ENCODE measurements around the gene PRSS33. TPM values are rescaled to one million over a fixed set of nuclear protein-coding genes. Genes with fewer than 3 reads are reported as not detected.

PRSS33 gene
- total RNA-seq, 6 experiments from 2014 or later, result not detected

- Mint-ChIP-seq H3K36me3 (ENCODE audit: low read depth) (no peaks in the 10 kb centered on the region), H3K9me3 (no peaks in the 10 kb centered on the region), H3K27ac (no peak overlapping the region), H3K4me3 (no peak overlapping the region), H3K27me3 (ENCODE audit: insufficient read depth) (peaks cover 15% of the 10 kb centered on the region), H3K4me1 (ENCODE audit: low read depth) (no peaks in the 10 kb centered on the region)
- no peak for DNase-seq
- TF ChIP-seq CTCF (IDR thresholded peaks at IDR 0.05), result no peak
Observed at GRCh38 chr16:2743007-2743810, 44.2 kb downstream of the PRSS33 start.

GRCh38 chr16:2742323-2743006 lies 44.9 kb downstream of the PRSS33 start:
- Mint-ChIP-seq H3K27me3 (ENCODE audit: insufficient read depth) (peaks cover 15% of the 10 kb centered on the region), H3K4me3 (no peak overlapping the region), H3K9me3 (no peaks in the 10 kb centered on the region), H3K27ac (no peak overlapping the region), H3K4me1 (ENCODE audit: low read depth) (no peaks in the 10 kb centered on the region), H3K36me3 (ENCODE audit: low read depth) (no peaks in the 10 kb centered on the region)
- no peak for DNase-seq
- no peak for TF ChIP-seq CTCF (IDR thresholded peaks at IDR 0.05)

GRCh38 chr16:2741168-2741567 lies 46.2 kb downstream of the PRSS33 start:
- H3K4me1 Mint-ChIP-seq (ENCODE audit: low read depth), result no peaks in the 10 kb centered on the region
- H3K9me3 Mint-ChIP-seq, result no peaks in the 10 kb centered on the region
- no peak overlapping the region for H3K4me3 Mint-ChIP-seq
- H3K27ac Mint-ChIP-seq, result no peak overlapping the region
- H3K27me3 Mint-ChIP-seq (ENCODE audit: insufficient read depth), result peaks cover 15% of the 10 kb centered on the region
- TF ChIP-seq CTCF (IDR thresholded peaks at IDR 0.05), result no peak
- DNase-seq, result no peak
- no peaks in the 10 kb centered on the region for H3K36me3 Mint-ChIP-seq (ENCODE audit: low read depth)

- DNase-seq, result no peak
- Mint-ChIP-seq H3K27me3 (ENCODE audit: insufficient read depth) (peaks cover 15% of the 10 kb centered on the region), H3K9me3 (no peaks in the 10 kb centered on the region), H3K4me3 (no peak overlapping the region), H3K36me3 (ENCODE audit: low read depth) (no peaks in the 10 kb centered on the region), H3K27ac (no peak overlapping the region), H3K4me1 (ENCODE audit: low read depth) (no peaks in the 10 kb centered on the region)
- no peak for TF ChIP-seq CTCF (IDR thresholded peaks at IDR 0.05)
Observed at GRCh38 chr16:2740476-2740875, 46.9 kb downstream of the PRSS33 start.

GRCh38 chr16:2739625-2740430 lies 47.5 kb downstream of the PRSS33 start:
- H3K4me1 Mint-ChIP-seq (ENCODE audit: low read depth), result no peaks in the 10 kb centered on the region
- peaks cover 15% of the 10 kb centered on the region for H3K27me3 Mint-ChIP-seq (ENCODE audit: insufficient read depth)
- H3K27ac Mint-ChIP-seq, result no peak overlapping the region
- no peak overlapping the region for H3K4me3 Mint-ChIP-seq
- H3K9me3 Mint-ChIP-seq, result no peaks in the 10 kb centered on the region
- TF ChIP-seq CTCF (IDR thresholded peaks at IDR 0.05), result no peak
- no peaks in the 10 kb centered on the region for H3K36me3 Mint-ChIP-seq (ENCODE audit: low read depth)
- no peak for DNase-seq

Measured in HFFc6 (cell line).